Stimulated activated naive CD8-positive, alpha-beta T cell treated with anti-CD3 and anti-CD28 coated beads, Interleukin-15, Interleukin-2, amounts not matched to agents 100 ng/mL and 50 ng/mL, for 24 hours (primary cell): ENCODE data around the gene AFF3.
"Not testable (repeated sequence)": the region's sequence is repeated elsewhere in the genome, so short reads cannot be mapped to it uniquely, and the experiment has no call there.

ENCODE experiments used
- H3K27ac Mint-ChIP-seq: one replicate; pipeline ENCODE4 v1.8.0; 2021; ENCODE audit warnings: mild to moderate bottlenecking, mixed read lengths
- H3K27me3 Mint-ChIP-seq: one replicate; pipeline ENCODE4 v1.8.0; 2021; ENCODE audit warnings: mixed read lengths
- H3K36me3 Mint-ChIP-seq: one replicate; pipeline ENCODE4 v1.8.0; 2021; ENCODE audit warnings: low read depth, mixed read lengths
- H3K4me1 Mint-ChIP-seq: one replicate; pipeline ENCODE4 v1.8.0; 2021; ENCODE audit warnings: low read depth, mixed read lengths
- H3K4me3 Mint-ChIP-seq: one replicate; pipeline ENCODE4 v1.8.0; 2021; ENCODE audit warnings: mild to moderate bottlenecking, mixed read lengths
- H3K9me3 Mint-ChIP-seq: one replicate; pipeline ENCODE4 v1.8.0; 2021; ENCODE audit warnings: mixed read lengths

The AFF3 gene

GRCh38 chr2:99784946-99785345, 357.4 kb downstream of the AFF3 start:
- no peak overlapping the region for H3K4me3 Mint-ChIP-seq
- peaks cover 5% of the 10 kb centered on the region for H3K9me3 Mint-ChIP-seq
- H3K27ac Mint-ChIP-seq = no peak overlapping the region
- no peaks in the 10 kb centered on the region for H3K4me1 Mint-ChIP-seq
- H3K27me3 Mint-ChIP-seq = no peaks in the 10 kb centered on the region
- peaks cover 4% of the 10 kb centered on the region for H3K36me3 Mint-ChIP-seq

GRCh38 chr2:99784282-99784681, 358.1 kb downstream of the AFF3 start:
- peaks cover 4% of the 10 kb centered on the region for H3K36me3 Mint-ChIP-seq
- peaks cover 10% of the 10 kb centered on the region for H3K9me3 Mint-ChIP-seq
- no peak overlapping the region for H3K4me3 Mint-ChIP-seq
- H3K4me1 Mint-ChIP-seq = no peaks in the 10 kb centered on the region
- no peak overlapping the region for H3K27ac Mint-ChIP-seq
- H3K27me3 Mint-ChIP-seq = no peaks in the 10 kb centered on the region

DNA sequence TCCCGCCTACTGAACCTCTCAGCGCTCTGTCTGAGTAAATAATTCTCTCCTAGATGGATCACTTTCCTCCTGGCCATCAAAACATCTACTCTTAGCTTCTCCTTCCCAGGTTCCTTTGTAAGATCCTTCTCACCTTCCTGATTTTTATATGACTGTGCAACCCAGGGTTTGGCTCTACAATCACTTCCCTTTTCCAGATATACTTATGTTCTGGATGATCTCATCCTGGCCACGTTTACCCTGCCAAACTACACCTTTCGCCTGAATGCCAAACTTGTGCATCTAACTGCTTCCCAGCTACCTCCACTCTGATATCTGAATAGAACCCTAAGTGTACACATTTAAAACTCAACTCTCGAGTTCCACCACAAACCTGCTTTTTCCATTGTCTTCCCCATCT, 362.1 kb downstream of the AFF3 start:
- Mint-ChIP-seq H3K4me3 (no peak overlapping the region), H3K36me3 (peaks cover 12% of the 10 kb centered on the region), H3K4me1 (no peaks in the 10 kb centered on the region), H3K27me3 (no peaks in the 10 kb centered on the region), H3K9me3 (peaks cover 18% of the 10 kb centered on the region), H3K27ac (no peak overlapping the region)

DNA sequence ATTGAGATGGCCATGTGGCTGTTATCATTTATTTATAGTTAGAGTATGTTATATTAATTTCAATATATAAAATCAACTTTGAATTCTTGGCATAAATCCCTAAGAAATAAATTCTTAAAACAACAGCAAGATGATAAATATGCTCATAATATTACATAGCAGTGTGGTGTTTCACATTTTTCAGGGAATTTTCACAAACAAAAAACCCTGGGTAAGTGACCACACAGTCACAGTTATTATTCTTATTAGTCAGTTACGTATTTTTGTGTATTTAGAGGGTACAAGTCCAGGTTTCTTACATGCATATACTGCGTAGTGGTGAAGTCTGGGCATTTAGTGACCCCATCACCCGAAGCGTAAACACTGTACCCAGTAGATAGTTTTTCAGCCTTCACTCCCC, 363.1 kb downstream of the AFF3 start:
- Mint-ChIP-seq H3K27ac (no peak overlapping the region), H3K9me3 (peaks cover 18% of the 10 kb centered on the region), H3K4me1 (peaks cover 6% of the 10 kb centered on the region), H3K36me3 (peaks cover 12% of the 10 kb centered on the region), H3K4me3 (no peak overlapping the region), H3K27me3 (no peaks in the 10 kb centered on the region)

DNA sequence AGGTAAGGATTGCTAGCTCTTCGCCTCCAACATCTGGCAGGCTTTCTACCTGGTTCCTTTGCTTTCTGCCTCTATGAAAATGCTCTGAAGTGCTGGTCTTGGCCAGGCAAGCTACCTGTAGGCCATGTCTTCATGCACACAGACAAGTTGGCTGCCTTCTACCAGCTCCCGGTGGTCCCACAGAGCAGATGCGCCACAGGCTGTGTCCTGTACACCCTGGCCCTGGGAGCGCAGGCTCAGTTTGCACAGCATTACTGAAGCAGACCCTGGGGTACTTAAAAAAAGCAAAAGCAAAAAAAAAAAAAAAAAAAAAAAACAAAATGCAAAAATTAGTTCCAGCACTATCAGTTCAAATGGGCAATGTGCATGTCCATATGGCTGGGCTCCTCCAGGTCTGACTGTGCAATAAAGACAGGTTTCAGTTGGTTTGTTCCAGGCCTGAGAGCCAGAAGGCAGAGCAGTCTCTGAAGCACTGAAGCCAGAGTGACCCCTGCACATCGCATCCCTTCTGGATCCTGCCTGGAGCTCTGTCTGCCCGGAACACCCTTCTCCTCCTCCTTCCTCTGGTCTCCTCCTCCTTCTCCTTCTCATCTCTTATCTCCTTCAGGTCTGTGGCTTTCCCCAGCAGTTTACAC, 364.6 kb downstream of the AFF3 start:
- Mint-ChIP-seq H3K27ac (no peak overlapping the region), H3K36me3 (peaks cover 12% of the 10 kb centered on the region), H3K9me3 (peaks cover 18% of the 10 kb centered on the region), H3K4me1 (peaks cover 20% of the 10 kb centered on the region), H3K4me3 (no peak overlapping the region), H3K27me3 (no peaks in the 10 kb centered on the region)

- no peak overlapping the region for H3K4me3 Mint-ChIP-seq
- H3K27me3 Mint-ChIP-seq = peaks cover 3% of the 10 kb centered on the region
- peaks cover 13% of the 10 kb centered on the region for H3K36me3 Mint-ChIP-seq
- H3K4me1 Mint-ChIP-seq = peaks cover 20% of the 10 kb centered on the region
- no peak overlapping the region for H3K27ac Mint-ChIP-seq
- H3K9me3 Mint-ChIP-seq = peaks cover 18% of the 10 kb centered on the region
Observed at GRCh38 chr2:99776906-99777646, 365.3 kb downstream of the AFF3 start.

GRCh38 chr2:99776206-99776905, 366.0 kb downstream of the AFF3 start:
- Mint-ChIP-seq H3K27ac (no peak overlapping the region), H3K27me3 (peaks cover 3% of the 10 kb centered on the region), H3K4me1 (peaks cover 20% of the 10 kb centered on the region), H3K9me3 (peaks cover 18% of the 10 kb centered on the region), H3K4me3 (no peak overlapping the region), H3K36me3 (peaks cover 15% of the 10 kb centered on the region)

GRCh38 chr2:99775585-99775984, 366.8 kb downstream of the AFF3 start:
- Mint-ChIP-seq H3K4me3 (no peak overlapping the region), H3K36me3 (peaks cover 18% of the 10 kb centered on the region), H3K9me3 (peaks cover 18% of the 10 kb centered on the region), H3K27me3 (peaks cover 3% of the 10 kb centered on the region), H3K4me1 (peaks cover 20% of the 10 kb centered on the region), H3K27ac (no peak overlapping the region)

DNA sequence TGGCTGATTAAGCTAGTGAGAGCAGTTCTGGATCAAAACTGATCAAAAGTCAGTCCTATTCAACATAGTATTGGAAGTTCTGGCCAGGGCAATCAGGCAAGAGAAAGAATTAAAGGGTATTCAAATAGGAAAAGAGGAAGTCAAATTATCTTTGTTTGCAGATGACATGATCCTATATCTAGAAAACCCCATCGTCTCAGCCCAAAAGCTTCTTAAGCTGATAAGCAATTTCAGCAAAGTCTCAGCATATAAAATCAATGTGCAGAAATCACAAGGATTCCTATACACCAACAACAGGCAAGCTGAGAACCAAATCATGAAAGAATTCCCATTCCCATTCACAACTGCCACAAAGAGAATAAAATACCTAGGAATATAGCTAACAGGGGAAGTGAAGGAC, 368.7 kb downstream of the AFF3 start:
- Mint-ChIP-seq H3K9me3 (peaks cover 11% of the 10 kb centered on the region), H3K27ac (peak overlapping the region; percentile 36), H3K36me3 (peaks cover 19% of the 10 kb centered on the region), H3K4me1 (peaks cover 20% of the 10 kb centered on the region)
- H3K27me3 Mint-ChIP-seq, H3K4me3 Mint-ChIP-seq: not testable (repeated sequence)

GRCh38 chr2:99772591-99773331, 369.6 kb downstream of the AFF3 start:
- H3K27ac Mint-ChIP-seq = peak overlapping the region; percentile 36
- peaks cover 20% of the 10 kb centered on the region for H3K4me1 Mint-ChIP-seq
- no peak overlapping the region for H3K4me3 Mint-ChIP-seq
- peaks cover 15% of the 10 kb centered on the region for H3K36me3 Mint-ChIP-seq
- H3K27me3 Mint-ChIP-seq = peaks cover 3% of the 10 kb centered on the region
- peaks cover 4% of the 10 kb centered on the region for H3K9me3 Mint-ChIP-seq

DNA sequence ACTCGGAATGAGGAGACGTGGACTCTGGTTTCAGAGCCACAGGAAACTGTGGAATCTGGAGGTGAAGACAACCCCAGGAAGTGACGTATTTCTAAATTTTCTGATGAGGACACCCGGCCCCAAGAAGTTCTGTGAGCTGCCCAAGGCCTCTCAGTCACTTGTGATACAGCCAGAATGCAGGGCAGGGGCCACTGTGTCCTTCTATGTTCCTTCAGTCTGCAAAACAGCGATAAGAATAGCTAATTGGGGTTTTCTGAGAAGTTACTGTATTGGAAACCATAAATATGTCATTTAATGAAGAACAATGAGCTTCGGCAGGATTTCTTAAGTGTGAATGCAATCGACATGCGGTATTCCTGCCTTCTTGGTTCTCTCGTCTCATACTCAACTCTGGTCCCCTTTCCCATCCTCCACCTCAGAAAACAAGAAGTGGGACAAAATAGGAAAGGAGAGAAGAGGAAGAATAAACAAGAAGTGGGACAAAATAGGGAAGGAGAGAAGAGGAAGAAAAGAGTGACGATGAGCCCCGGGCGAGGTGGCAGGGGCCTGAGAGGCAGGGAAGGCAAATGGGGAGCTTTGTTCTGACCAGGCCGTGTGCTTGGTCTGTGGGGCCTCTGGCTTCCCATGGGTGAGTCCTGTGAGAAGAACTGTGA, 370.6 kb downstream of the AFF3 start:
- Mint-ChIP-seq H3K27ac (peak overlapping the region; percentile 67), H3K9me3 (peaks cover 4% of the 10 kb centered on the region), H3K4me3 (no peak overlapping the region), H3K36me3 (peaks cover 15% of the 10 kb centered on the region), H3K27me3 (peaks cover 3% of the 10 kb centered on the region), H3K4me1 (peaks cover 20% of the 10 kb centered on the region)

DNA sequence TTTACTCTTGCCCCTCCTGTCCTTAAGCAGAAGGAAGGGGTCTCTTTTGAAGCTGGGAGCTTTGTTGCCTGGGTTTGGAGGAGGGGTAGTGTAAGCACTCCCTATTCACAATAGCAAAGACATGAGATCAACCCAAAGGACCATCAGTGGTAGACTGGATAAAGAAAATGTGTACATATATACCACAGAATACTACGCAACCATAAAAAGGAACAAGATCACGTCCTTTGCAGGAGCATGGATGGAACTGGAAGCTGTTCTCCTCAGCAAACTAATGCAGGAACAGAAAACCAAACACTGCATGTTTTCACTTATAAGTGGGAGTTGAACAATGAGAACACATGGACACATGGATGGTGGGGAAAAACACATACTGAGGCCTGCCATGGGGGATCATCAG, 371.5 kb downstream of the AFF3 start:
- Mint-ChIP-seq H3K4me1 (peaks cover 20% of the 10 kb centered on the region), H3K4me3 (no peak overlapping the region), H3K27ac (no peak overlapping the region), H3K9me3 (peaks cover 4% of the 10 kb centered on the region), H3K27me3 (peaks cover 3% of the 10 kb centered on the region), H3K36me3 (peaks cover 12% of the 10 kb centered on the region)

DNA sequence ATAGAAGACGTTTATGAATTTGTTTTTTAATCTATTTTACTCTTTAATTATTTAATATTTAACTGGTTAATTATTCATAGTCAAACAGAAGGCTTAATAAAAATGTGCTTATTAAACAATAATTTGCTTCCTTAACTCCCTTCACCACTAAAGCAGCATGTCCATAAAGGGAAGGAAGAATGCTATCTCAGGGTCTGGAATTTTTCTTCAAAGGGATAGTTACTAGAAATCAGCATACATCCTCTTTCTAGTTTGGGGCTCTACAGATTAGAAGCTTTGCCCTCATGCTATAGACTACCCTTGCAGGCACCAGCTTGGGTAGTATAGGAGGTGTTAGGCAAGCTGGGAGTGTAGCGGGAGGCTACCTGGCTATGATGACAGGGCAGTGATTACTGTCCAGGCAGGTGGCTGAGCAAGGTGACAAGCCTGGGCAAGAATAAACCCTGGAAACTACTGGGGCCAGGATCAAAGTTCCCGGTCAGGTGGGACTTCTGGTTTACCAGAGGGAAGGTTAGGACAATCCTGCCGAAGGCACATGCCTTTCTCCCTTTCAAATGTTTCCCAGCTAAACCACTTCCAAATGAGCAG, 376.6 kb downstream of the AFF3 start:
- Mint-ChIP-seq H3K27ac (no peak overlapping the region), H3K4me3 (no peak overlapping the region), H3K9me3 (peaks cover 4% of the 10 kb centered on the region)

DNA sequence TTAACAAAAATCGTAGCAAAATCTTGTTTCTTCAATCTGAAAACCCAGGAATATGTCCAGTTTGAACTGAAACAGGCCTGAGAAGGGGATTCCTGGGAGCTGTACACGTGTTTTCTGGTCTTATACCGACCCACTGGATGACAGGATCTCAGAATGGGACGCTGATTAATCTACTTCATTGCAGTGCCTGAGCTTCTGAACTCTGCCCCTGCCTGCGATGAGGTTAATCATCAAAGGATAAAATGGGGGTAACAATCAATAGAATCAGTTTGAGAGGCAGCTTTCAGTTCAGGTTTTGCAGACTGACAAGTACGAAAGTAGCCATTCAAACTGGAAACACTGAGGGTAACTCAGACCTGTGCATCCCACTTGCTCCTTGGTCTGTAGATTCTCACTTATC, 378.6 kb downstream of the AFF3 start:
- no peaks in the 10 kb centered on the region for H3K36me3 Mint-ChIP-seq
- no peak overlapping the region for H3K27ac Mint-ChIP-seq
- H3K9me3 Mint-ChIP-seq = no peaks in the 10 kb centered on the region
- H3K4me3 Mint-ChIP-seq = no peak overlapping the region
- no peaks in the 10 kb centered on the region for H3K4me1 Mint-ChIP-seq
- no peaks in the 10 kb centered on the region for H3K27me3 Mint-ChIP-seq

More for the DNA sequence above, 376.6 kb downstream of the AFF3 start:
- Mint-ChIP-seq H3K27me3 (no peaks in the 10 kb centered on the region), H3K4me1 (no peaks in the 10 kb centered on the region), H3K36me3 (peaks cover 5% of the 10 kb centered on the region)
